Hepatocyte (in vitro differentiated cells): Measurements from ENCODE around the gene GOLGA2. TPM values are rescaled to one million over a fixed set of nuclear protein-coding genes. Genes with fewer than 3 reads are reported as not detected.

ENCODE experiments used
- DNase-seq: peaks from one replicate; pipeline ENCODE4 v3.0.0-alpha.2; 2016; ENCODE audit warnings: low spot score
- H2AFZ ChIP-seq: fragments of 200-600 bp; sonication (generic); 2 replicates; pipeline ENCODE4 v1.6.0; 2016; ENCODE audit warnings: antibody characterized with exemption, mild to moderate bottlenecking
- H3K27ac ChIP-seq: fragments of 200-600 bp; sonication (generic); 2 replicates; pipeline ENCODE4 v1.5.1; 2016; ENCODE audit warnings: mild to moderate bottlenecking
- H3K27me3 ChIP-seq: fragments of 200-600 bp; sonication (generic); 2 replicates; pipeline ENCODE4 v1.6.1; 2016
- H3K36me3 ChIP-seq: fragments of 200-600 bp; sonication (generic); replicated peaks from 2 replicates; pipeline ENCODE4 v1.5.1; 2016; ENCODE audit warnings: low read depth; ENCODE audit not compliant: insufficient read depth
- H3K4me1 ChIP-seq: fragments of 200-600 bp; sonication (generic); 2 replicates; pipeline ENCODE4 v1.5.1; 2016; ENCODE audit warnings: mild to moderate bottlenecking, moderate library complexity; ENCODE audit not compliant: insufficient read depth
- H3K4me2 ChIP-seq: fragments of 200-600 bp; sonication (generic); 2 replicates; pipeline ENCODE4 v1.6.0; 2016
- H3K4me3 ChIP-seq: fragments of 200-600 bp; sonication (generic); 2 replicates; pipeline ENCODE4 v1.5.1; 2016; ENCODE audit warnings: mild to moderate bottlenecking
- H3K79me2 ChIP-seq: fragments of 200-600 bp; sonication (generic); 2 replicates; pipeline ENCODE4 v1.6.0; 2017; ENCODE audit warnings: mild to moderate bottlenecking
- H3K9me2 ChIP-seq: fragments of 200-600 bp; sonication (generic); replicated peaks from 2 replicates; pipeline ENCODE4 v1.6.0; 2017; ENCODE audit warnings: mild to moderate bottlenecking; ENCODE audit not compliant: insufficient read depth
- H3K9me3 ChIP-seq: fragments of 200-600 bp; sonication (generic); 2 replicates; pipeline ENCODE4 v1.5.1; 2016; ENCODE audit warnings: low read depth, mild to moderate bottlenecking
- H4K20me1 ChIP-seq: fragments of 200-600 bp; sonication (generic); 2 replicates; pipeline ENCODE4 v1.6.0; 2016; ENCODE audit warnings: mild to moderate bottlenecking; ENCODE audit not compliant: insufficient read depth, poor library complexity, severe bottlenecking
- EZH2 ChIP-seq: fragments of 200-600 bp; sonication (generic); IDR thresholded peaks from 2 replicates; pipeline ENCODE4 v1.6.1; 2016; ENCODE audit warnings: antibody characterized with exemption, mild to moderate bottlenecking, borderline replicate concordance
- EZH2phosphoT487 ChIP-seq: fragments of 200-600 bp; sonication (generic); IDR thresholded peaks from one replicate; pipeline ENCODE4 v1.6.1; 2018; ENCODE audit warnings: antibody characterized with exemption, mild to moderate bottlenecking, low read depth, moderate library complexity; ENCODE audit not compliant: unreplicated experiment, severe bottlenecking
- WGBS: methylation state at CpG from one replicate; pipeline ENCODE4 v1.1.6; 2016; ENCODE audit warnings: low lambda C conversion rate; ENCODE audit errors: missing lambda C conversion rate; 5-methylcytosine and 5-hydroxymethylcytosine counted together
- polyA plus RNA-seq: library from polyadenylated mRNA; unstranded; fragments of >200 nt; fragmentation: Nextera tagmentation; extraction: Ambion mirVana; gene quantifications from 2 replicates; pipeline ENCODE4 v1.2.1, GENCODE V29; 2016
- total RNA-seq: library from RNA; depleted of rRNA; stranded (reverse); fragments of >200 nt; gene quantifications from 2 replicates; pipeline ENCODE4 v1.2.3, GENCODE V29; 2014
- TF ChIP-seq, protein P1 (sequence below): fragments of 200-600 bp; sonication (generic); IDR thresholded peaks from 2 replicates; pipeline ENCODE4 v1.5.1; 2016; ENCODE audit warnings: antibody characterized with exemption, mild to moderate bottlenecking; ENCODE audit not compliant: poor library complexity

GOLGA2 gene
- total and polyA plus RNA-seq, 2 experiments from 2014 or later, result 37.6 to 79.9 TPM

DNA sequence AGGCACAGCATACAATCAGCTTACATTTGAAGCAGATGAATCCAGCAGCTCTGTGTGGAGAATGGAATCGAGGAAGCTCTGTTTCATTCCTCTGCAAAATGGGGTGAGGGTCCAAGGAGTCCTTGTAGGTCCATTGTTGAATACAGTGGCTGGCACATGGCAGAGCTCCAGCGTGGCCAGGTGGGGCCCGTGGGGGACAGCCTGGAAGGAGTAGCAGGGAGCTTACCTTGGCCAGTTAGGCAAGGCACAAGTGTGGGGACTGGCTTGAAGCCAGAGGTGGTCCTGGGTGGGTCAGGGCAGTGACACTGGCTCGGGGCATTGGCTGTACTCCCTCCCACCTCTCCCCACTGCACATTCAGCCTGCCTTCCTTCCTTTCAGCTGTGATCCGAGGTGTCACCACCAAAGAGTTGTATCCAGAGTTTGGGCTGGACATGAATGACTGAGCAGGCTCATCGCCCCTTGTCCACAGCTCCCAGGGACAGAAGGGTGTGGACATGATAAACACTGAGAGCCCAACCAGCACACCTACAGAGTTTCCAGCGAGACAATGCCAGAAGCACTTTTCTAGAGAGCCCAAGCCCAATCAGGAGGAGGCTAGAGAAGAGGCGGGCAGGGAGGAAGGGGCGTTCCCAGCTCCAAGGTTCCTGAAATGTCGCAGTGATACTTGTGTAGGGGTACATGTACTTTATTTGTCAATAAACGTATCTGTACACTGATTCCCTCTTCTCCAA, 12.6 kb upstream of the GOLGA2 start:
- Histone ChIP-seq H3K79me2 (no peaks in the 10 kb centered on the region), H3K36me3 (no peaks in the 10 kb centered on the region), H3K4me3 (no peak overlapping the region), H3K4me2 (no peak overlapping the region), H3K4me1 (no peaks in the 10 kb centered on the region), H3K27me3 (no peaks in the 10 kb centered on the region), H3K27ac (no peak overlapping the region), H2AFZ (no peak overlapping the region), H3K9me3 (no peaks in the 10 kb centered on the region), H3K9me2 (no peaks in the 10 kb centered on the region), H4K20me1 (no peaks in the 10 kb centered on the region)
- TF ChIP-seq EZH2phosphoT487 (no peak), EZH2 (no peak)
- TF ChIP-seq, protein P1, sequence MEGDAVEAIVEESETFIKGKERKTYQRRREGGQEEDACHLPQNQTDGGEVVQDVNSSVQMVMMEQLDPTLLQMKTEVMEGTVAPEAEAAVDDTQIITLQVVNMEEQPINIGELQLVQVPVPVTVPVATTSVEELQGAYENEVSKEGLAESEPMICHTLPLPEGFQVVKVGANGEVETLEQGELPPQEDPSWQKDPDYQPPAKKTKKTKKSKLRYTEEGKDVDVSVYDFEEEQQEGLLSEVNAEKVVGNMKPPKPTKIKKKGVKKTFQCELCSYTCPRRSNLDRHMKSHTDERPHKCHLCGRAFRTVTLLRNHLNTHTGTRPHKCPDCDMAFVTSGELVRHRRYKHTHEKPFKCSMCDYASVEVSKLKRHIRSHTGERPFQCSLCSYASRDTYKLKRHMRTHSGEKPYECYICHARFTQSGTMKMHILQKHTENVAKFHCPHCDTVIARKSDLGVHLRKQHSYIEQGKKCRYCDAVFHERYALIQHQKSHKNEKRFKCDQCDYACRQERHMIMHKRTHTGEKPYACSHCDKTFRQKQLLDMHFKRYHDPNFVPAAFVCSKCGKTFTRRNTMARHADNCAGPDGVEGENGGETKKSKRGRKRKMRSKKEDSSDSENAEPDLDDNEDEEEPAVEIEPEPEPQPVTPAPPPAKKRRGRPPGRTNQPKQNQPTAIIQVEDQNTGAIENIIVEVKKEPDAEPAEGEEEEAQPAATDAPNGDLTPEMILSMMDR, result no peak
- DNase-seq, result no peak
- 90% methylated on average over 11 of the region's 11 CpGs for WGBS

DNA sequence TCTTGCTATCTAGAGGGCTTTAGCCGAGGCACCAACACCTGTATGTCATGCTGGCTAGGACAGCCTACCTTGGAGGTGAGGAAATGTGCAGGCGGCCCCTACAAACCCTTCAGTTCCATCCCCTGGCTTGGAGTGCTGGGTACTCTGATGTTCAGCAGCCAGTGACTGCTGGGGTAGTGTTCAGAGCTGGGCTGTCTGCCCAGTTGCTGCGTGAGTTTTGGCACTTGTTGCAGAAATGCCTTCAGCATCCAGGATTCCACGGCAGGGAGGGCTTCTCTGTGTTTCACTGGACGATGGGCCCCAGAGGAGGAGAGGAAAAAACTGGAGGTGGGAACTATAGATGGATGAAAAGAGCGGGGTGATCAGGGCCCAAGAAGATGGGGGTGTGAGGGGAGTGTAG, 10.6 kb upstream of the GOLGA2 start:
- no peaks in the 10 kb centered on the region for H3K79me2 ChIP-seq
- H2AFZ ChIP-seq, result no peak overlapping the region
- no peak overlapping the region for H3K4me2 ChIP-seq
- 88% methylated on average over 6 of the region's 6 CpGs for WGBS
- no peak overlapping the region for H3K27ac ChIP-seq
- no peak overlapping the region for H3K4me3 ChIP-seq
- no peaks in the 10 kb centered on the region for H3K36me3 ChIP-seq
- no peaks in the 10 kb centered on the region for H3K9me3 ChIP-seq
- DNase-seq, result peak; percentile 32
- H3K4me1 ChIP-seq, result no peaks in the 10 kb centered on the region
- H3K27me3 ChIP-seq, result no peaks in the 10 kb centered on the region
- H3K9me2 ChIP-seq, result no peaks in the 10 kb centered on the region
- TF ChIP-seq, protein P1, result no peak
- TF ChIP-seq EZH2, result no peak
- TF ChIP-seq EZH2phosphoT487, result no peak
- H4K20me1 ChIP-seq, result no peaks in the 10 kb centered on the region

DNA sequence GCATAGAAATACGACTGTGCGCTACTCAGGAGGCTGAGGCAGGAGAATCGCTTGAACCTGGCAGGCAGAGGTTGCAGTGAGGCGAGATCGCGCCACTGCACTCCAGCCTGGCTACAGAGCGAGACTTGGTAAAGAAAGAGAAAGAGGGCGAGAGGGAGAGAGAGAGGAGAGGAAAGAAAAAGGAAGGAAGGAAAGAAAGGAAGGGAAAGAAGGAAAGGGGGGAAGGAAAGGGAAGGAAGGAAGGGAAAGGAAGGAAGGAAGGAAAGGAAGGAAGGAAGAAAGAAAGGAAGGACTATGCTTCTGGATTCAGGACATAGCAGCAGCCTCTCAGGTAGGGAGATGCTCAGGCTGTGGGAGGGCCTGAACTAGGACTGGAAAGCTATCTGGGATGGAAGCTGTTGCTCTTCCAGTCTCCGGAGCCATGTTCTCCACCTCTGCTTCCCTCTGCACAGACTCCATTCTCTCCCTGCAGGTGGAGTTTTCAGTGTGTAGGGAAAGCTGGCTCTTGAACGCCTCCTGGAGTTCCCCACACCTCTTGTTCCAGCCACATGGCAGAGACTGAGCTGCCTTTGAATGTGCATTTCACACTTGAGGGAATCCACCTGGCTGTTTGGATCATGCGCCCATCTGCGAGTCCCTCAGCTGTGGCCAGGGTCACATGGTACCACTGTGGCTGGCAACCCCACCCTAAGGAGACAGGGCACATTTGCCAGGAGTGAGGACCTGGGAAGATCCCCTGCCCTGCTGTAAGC, 9.4 kb upstream of the GOLGA2 start:
- TF ChIP-seq EZH2 (no peak), EZH2phosphoT487 (no peak)
- TF ChIP-seq, protein P1, result no peak
- no peak overlapping the region for H3K4me3 ChIP-seq
- H4K20me1 ChIP-seq, result no peaks in the 10 kb centered on the region
- H2AFZ ChIP-seq, result no peak overlapping the region
- no peak for DNase-seq
- no peaks in the 10 kb centered on the region for H3K36me3 ChIP-seq
- no peaks in the 10 kb centered on the region for H3K79me2 ChIP-seq
- H3K27me3 ChIP-seq, result no peaks in the 10 kb centered on the region
- H3K9me3 ChIP-seq, result no peaks in the 10 kb centered on the region
- H3K4me1 ChIP-seq, result no peaks in the 10 kb centered on the region
- H3K4me2 ChIP-seq, result no peak overlapping the region
- H3K27ac ChIP-seq, result no peak overlapping the region
- 98% methylated on average over 12 of the region's 12 CpGs for WGBS
- H3K9me2 ChIP-seq, result no peaks in the 10 kb centered on the region
